ENCODE measurements around the gene ABCD1.
"Not testable (repeated sequence)": the region's sequence is repeated elsewhere in the genome, so short reads cannot be mapped to it uniquely, and the experiment has no call there.

ABCD1 gene

GRCh38 chrX:153696100-153696499, 28.6 kb upstream of the ABCD1 start:
- DNase-seq (ENCODE audit: low read depth in 2 of 2) = no peak
- no peak overlapping the region for H3K4me3 ChIP-seq (replicated peaks in 1 of 2; ENCODE audit: low read depth in 2 of 2, low read length in 2 of 2)
- TF ChIP-seq, protein P1, sequence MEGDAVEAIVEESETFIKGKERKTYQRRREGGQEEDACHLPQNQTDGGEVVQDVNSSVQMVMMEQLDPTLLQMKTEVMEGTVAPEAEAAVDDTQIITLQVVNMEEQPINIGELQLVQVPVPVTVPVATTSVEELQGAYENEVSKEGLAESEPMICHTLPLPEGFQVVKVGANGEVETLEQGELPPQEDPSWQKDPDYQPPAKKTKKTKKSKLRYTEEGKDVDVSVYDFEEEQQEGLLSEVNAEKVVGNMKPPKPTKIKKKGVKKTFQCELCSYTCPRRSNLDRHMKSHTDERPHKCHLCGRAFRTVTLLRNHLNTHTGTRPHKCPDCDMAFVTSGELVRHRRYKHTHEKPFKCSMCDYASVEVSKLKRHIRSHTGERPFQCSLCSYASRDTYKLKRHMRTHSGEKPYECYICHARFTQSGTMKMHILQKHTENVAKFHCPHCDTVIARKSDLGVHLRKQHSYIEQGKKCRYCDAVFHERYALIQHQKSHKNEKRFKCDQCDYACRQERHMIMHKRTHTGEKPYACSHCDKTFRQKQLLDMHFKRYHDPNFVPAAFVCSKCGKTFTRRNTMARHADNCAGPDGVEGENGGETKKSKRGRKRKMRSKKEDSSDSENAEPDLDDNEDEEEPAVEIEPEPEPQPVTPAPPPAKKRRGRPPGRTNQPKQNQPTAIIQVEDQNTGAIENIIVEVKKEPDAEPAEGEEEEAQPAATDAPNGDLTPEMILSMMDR (IDR thresholded peaks at IDR 0.05; ENCODE audit: low read depth, low read length) = no peak

DNA sequence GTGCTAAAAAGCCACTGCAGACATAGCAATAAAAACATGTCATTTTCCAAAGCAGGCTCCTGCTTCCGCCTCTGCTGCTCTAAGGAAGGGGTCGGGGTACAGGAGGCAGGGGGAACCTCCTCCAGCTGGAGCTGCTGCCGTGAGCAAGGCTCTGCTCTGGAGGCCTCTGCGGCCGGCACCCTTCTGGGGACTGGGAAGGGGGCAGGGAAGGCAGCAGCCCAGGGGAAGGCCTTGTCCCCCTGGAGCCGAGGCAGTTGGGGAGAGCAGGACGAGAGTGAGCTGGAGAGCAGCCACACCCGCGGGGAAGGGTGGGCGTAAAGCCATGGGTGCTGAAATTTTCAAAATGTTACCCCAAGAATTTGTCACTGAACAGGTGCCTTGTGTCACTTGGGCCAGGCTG, 28.1 kb upstream of the ABCD1 start:
- not testable (repeated sequence) for H3K4me3 ChIP-seq (replicated peaks in 1 of 2; ENCODE audit: low read depth in 2 of 2, low read length in 2 of 2); DNase-seq (ENCODE audit: low read depth in 2 of 2)

DNA sequence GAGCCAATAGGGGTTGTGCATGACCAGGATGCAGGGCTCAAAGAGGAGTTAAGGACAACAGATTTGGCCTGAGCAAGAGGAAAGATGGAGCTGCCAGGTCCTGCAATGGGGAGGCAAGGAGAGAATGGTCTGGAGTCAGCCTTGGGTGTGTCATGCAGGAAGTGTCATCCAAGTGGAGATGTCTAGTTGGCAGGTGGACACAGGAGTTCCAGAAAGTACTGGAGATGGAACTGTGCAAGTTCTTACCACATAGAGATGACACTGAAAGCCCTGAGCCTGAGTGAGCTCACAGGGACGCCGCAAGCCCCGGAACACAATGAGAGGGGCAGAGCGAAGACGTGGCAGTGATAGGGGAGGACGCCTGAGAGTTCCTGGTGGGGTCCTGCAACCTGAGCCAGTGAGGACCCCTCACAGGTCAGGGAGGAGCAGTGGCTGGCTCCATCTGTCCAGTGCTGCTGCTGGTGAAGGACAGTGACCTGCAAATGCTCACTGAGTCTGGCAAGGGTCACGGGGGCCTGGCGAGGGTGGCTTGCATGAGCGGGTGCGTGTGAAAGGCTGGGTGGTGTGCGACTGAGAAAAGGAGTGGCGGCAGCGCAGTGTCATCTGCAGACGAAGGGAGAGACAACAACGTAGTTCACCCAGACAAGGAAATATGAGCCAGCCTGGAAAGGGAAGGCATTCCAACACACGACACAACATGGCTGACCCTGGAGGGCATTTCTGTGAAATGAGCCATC, 27.5 kb upstream of the ABCD1 start:
- not testable (repeated sequence) for DNase-seq (ENCODE audit: low read depth in 2 of 2); H3K4me3 ChIP-seq (replicated peaks in 1 of 2; ENCODE audit: low read depth in 2 of 2, low read length in 2 of 2)

DNA sequence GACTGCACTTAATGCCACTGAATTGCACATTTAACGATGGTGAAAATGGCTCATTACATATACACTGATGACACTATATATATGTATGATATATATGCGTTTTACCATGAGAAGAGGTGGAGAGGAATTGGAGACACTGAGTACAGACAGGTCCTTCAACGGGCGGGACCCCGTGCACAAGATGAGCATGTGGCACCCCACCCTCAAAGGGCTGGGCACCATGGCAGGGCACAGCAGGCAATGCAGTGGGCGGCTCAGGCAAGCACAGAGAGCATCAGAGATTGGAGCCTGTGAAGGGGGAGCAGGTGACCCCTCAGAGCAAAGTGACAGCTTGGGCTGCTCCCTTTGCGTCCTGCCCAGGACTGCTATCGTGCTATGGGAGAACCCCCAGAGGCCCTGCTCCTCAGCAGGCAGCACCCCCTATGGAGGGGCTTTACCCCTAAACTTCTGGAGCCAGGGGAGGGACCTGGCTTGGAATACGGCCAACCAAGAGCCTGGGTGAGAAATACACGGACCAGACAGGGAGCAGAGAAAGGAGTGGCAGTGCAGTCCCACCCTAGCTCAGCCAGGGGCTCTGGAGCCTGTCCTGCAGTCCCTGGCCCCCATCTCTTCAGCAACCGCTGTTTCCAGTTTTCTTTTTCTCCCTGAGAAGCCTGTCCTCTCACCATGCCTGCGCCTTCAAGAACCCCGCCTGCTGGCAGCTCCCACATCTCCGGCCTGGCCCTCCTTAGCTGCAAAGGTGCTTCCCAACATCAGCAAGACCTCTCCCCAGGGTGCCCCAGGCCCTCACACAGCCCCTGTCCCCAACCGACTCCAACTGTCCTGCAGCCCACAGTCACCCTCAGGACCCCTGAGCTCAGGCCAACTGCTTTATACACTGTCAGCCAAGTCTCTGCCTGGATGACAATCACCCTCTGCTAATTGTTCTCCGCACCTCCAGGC, 26.5 kb upstream of the ABCD1 start:
- DNase-seq (ENCODE audit: low read depth in 2 of 2) = no peak
- TF ChIP-seq, protein P1 (IDR thresholded peaks at IDR 0.05; ENCODE audit: low read depth, low read length) = no peak
- no peak overlapping the region for H3K4me3 ChIP-seq (replicated peaks in 1 of 2; ENCODE audit: low read depth in 2 of 2, low read length in 2 of 2)

GRCh38 chrX:153699210-153699783, 25.4 kb upstream of the ABCD1 start:
- DNase-seq (ENCODE audit: low read depth in 2 of 2); H3K4me3 ChIP-seq (replicated peaks in 1 of 2; ENCODE audit: low read depth in 2 of 2, low read length in 2 of 2): not testable (repeated sequence)

DNA sequence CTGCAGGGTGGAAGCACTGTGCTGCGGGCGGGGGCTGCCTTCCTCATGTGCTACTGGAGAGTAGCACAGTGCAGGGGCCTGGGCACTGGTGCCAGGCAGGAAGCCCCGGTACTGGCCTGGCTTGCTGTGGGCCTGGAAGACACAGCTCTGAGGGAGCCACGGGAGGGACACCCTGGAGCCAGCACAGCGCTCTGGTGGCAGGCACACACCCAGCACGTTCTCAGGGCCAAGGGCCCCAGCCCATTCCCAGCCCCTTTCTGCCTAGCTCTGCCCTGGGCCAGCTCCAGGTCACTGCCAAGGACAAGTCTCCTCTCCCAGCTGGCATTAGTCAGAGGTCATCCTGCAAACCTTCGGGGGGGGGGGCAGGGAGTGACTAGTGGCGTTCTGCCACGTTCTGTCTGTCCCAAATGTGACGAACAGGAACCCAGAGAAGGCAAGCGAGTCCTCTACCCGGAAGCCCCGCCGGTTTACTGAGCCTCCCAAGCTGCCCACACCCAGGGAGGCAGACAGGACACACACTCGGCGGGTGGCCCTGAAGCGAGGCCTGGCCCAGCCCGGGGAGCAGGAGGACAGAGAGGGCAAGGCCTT, 24.8 kb upstream of the ABCD1 start:
- not testable (repeated sequence) for DNase-seq (ENCODE audit: low read depth in 2 of 2); H3K4me3 ChIP-seq (replicated peaks in 1 of 2; ENCODE audit: low read depth in 2 of 2, low read length in 2 of 2)

GRCh38 chrX:153700376-153700945, 24.2 kb upstream of the ABCD1 start:
- TF ChIP-seq, protein P1 (IDR thresholded peaks at IDR 0.05; ENCODE audit: low read depth, low read length) = no peak
- no peak overlapping the region for H3K4me3 ChIP-seq (replicated peaks in 1 of 2; ENCODE audit: low read depth in 2 of 2, low read length in 2 of 2)
- DNase-seq (ENCODE audit: low read depth in 2 of 2) = no peak

DNA sequence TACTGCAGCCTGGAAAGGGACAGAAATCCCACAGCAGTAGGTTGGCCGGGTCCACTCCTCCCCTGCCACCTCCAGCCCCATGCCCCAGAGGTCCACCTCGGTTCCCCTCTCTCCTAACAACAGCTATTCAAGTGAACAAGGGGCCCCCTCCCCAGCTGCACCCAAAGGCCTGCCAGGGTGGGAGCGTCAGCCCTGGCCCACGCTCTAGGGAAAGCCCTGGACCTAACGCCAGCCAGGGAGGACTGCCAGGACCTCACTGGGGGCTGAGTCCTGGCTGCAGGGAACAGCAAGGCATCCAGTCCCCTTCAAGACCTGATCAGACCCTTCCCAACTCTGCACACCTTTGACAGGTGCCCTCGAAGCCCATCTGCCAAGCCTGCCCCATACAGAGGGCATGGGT, 23.7 kb upstream of the ABCD1 start:
- no peak for DNase-seq (ENCODE audit: low read depth in 2 of 2)
- TF ChIP-seq, protein P1 (IDR thresholded peaks at IDR 0.05; ENCODE audit: low read depth, low read length) = no peak
- H3K4me3 ChIP-seq (replicated peaks in 1 of 2; ENCODE audit: low read depth in 2 of 2, low read length in 2 of 2) = no peak overlapping the region
